Heart right ventricle (tissue), 16 donors: ENCODE data around the gene TMIGD2. TPM values are rescaled to one million over a fixed set of nuclear protein-coding genes. Genes with fewer than 3 reads are reported as not detected.
"Not testable (repeated sequence)": the region's sequence is repeated elsewhere in the genome, so short reads cannot be mapped to it uniquely, and the experiment has no call there.

ENCODE experiments used
- ATAC-seq, 8 donors: fragments of 200-7000 bp; cut with Tn5 transposase; one replicate each; pipeline ENCODE4 v1.9.1; 2020; ENCODE audit warnings: mild to moderate bottlenecking in 8 of 8, moderate library complexity in 8 of 8, moderate number of reproducible peaks in 1 of 8
- DNase-seq, 2 donors: peaks; one replicate each; pipeline ENCODE4 v3.0.0-alpha.2; 2020
- H3K27ac ChIP-seq, 10 donors: fragments of 200-600 bp; sonication (generic) in 2 of 10; one replicate each; pipeline versions ENCODE4 v1.5.0 to v1.8.0; 2020 to 2022; ENCODE audit warnings: mild to moderate bottlenecking in 3 of 10
- H3K27me3 ChIP-seq, 7 donors: fragments of 200-600 bp; one replicate each; pipeline ENCODE4 v1.8.0; 2021 to 2022; ENCODE audit warnings: mild to moderate bottlenecking in 2 of 7
- H3K36me3 ChIP-seq, 9 donors: fragments of 200-600 bp; sonication (generic) in 1 of 9; one replicate each; pipeline versions ENCODE4 v1.5.0 to v1.8.0; 2020 to 2022; ENCODE audit warnings: mild to moderate bottlenecking in 2 of 9
- H3K4me1 ChIP-seq, 9 donors: fragments of 200-600 bp; sonication (generic) in 1 of 9; one replicate each; pipeline versions ENCODE4 v1.5.0 to v1.8.0; 2020 to 2022; ENCODE audit warnings: mild to moderate bottlenecking in 4 of 9
- H3K4me3 ChIP-seq, 10 donors: fragments of 200-600 bp; sonication (generic) in 2 of 10; one replicate each; pipeline versions ENCODE4 v1.5.0 to v1.8.0; 2020 to 2022; ENCODE audit warnings: mild to moderate bottlenecking in 7 of 10, moderate library complexity in 2 of 10
- H3K9me3 ChIP-seq, 11 donors: fragments of 200-600 bp in 10 of 11; sonication (generic) in 2 of 11; one replicate each; pipeline versions ENCODE4 v1.5.0 to v1.8.0; 2013 to 2022; ENCODE audit warnings: mild to moderate bottlenecking in 2 of 11, control low read depth in 1 of 11, moderate library complexity in 1 of 11
- whole genome bisulfite sequencing, 2 donors: extraction: QIAGEN DNeasy Blood & Tissue Kit; methylation state at CpG; one replicate each; pipeline ENCODE4 v1.1.7; 2013; ENCODE audit warnings: inconsistent platforms in 1 of 2; 5-methylcytosine and 5-hydroxymethylcytosine counted together
- intact Hi-C, 10 donors: fragments of 100-400 bp; cut with DNase I; formaldehyde crosslinking; loops; one replicate each; pipeline versions ENCODE4 v1.11.1 to v1.14.2; 2022
- polyA plus RNA-seq, 2 donors: library from polyadenylated mRNA; stranded (reverse); fragments of 200-250 nt; gene quantifications; one replicate each; pipeline ENCODE4 v1.2.3, GENCODE V29; 2013
- total RNA-seq, 10 donors: library from RNA; stranded (reverse); fragmentation: NEBNext Ultra II Directional in 3 of 10; extraction: Animal tissue kit (Norgen Biotek cat#: 25700) in 3 of 10; gene quantifications; one replicate each; pipeline versions ENCODE4 v1.2.1 to v1.2.4, GENCODE V29; 2021 to 2023
- TF ChIP-seq, protein P1 (sequence below), 9 donors: fragments of 200-600 bp; sonication (generic) in 2 of 9; IDR thresholded peaks; one replicate each; pipeline versions ENCODE4 v1.5.0 to v1.8.0; 2021 to 2022; ENCODE audit warnings: antibody characterized with exemption in 9 of 9, mild to moderate bottlenecking in 5 of 9, moderate library complexity in 1 of 9
- donor health status: Arrhythmogenic right ventricular cardiomyopathy.
- donor health status: ischemic (EF 13 %, LVEDD 7.1; RV severe dilation, severe dysfunction).
- donor health status: healthy with polysubstance abuse.
- donor health status: DM: no; HTN: yes; CAD: no.
- donor health status: DM: no; HTN: no; CAD: no.
- donor health status: ischemic (EF 25% LVEDD 6.9; RV normal size, moderate dysfunction).
- donor health status: ischemic (EF 25% LVEDD 5.7; RV mildly dilated, moderate dysfunction).
- donor health status: healthy.
- donor health status: DM: yes; HTN: yes; CAD: no.
- donor health status: Ischemic cardiomyopathy.
- donor health status: ischemic (EF 35%, LVEDD 5.7; RV mildly dilated, moderate dysfunction).
- donor health status: nonischemic (EF 11% LVEDD 7.7; RV severe dilation, severe dysfunction).
- donor health status: DM: yes; HTN: yes; CAD: no.
- donor health status: PGD.
- donor health status: ischemic (EF 29% LVEDD 5.4; RV normal size, mild dysfunction).
- donor health status: nonischemic (EF 23%, LVEDD 6.1; RV moderate dilation, normal function).

The TMIGD2 gene
- total and polyA plus RNA-seq, 12 donors, result 0.07 to 0.35 TPM; not detected in 10

DNA sequence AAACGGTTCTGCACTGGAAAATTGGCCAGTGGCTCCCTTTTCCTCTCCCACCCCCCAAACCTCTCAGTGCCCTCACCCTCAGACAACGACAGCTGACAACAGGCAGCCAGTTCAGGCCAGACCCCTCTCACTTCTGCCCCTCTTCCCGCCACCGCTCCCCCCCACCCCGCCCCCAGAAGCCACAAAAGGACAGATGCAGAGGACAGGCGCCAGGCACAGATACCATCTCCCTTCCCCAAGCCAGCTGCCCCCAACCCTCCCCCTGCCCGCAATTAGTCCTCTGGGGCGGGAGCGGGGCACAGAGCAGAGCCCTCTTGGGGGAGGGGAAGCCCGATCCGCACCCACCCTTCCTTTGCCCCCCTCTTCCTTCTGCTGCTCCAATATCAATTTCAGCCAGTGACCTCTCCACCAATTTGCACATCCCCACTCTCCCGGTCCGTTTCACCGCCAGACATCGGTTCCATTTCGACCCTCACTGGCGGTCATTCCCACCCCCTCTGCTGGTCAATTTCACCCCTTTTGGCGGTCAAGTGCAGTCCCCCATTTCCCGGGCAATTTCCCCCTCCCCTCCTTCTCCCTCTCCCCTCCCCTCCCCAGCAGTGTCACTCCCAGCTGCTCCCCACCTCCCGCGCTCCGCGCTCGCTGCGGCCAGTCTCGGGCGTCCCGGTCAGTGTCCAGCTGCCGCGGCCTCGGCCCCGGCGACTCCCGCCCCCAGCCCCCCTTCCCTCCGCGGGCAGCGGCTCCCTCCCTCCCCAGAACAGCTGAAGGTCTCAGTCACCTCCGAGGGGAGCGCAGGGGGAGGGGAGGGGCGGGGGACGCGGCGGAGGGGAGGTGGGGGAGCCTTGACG lies 23.5 kb downstream of the TMIGD2 start, which contains the start of gene SHD:
Gene SHD, plus strand, starts transcription at position 848 of the 848 bp plus-strand sequence. CDS start 798 bp downstream, outside the sequence.
- DNase-seq, result no peak
- WGBS, 2 donors, result 4 to 5% methylated on average over 28 to 44 of the region's 44 CpGs
- H3K27ac ChIP-seq, result no peak within 1 kb of the TSS
- H3K36me3 ChIP-seq, result no peaks in the 10 kb centered on the region
- H3K4me3 ChIP-seq, result peak within 1 kb of the TSS in 9 of 10 donors; percentile 22 to 51 (median 44)
- peaks cover 0 to 18% (median 13%) of the 10 kb centered on the region in 9 donors for H3K4me1 ChIP-seq
- ATAC-seq, result peak in 2 of 8 donors; percentile 30 to 38
- intact Hi-C loops, result loop anchor here in 3 of 10 donors (10.0 kb wide), 3 partner anchors 46 to 246 kb away; no protein-coding TSS in a partner anchor
- H3K9me3 ChIP-seq, result no peaks in the 10 kb centered on the region
- peaks cover 19 to 64% (median 54%) of the 10 kb centered on the region in 7 donors for H3K27me3 ChIP-seq
- TF ChIP-seq, protein P1, sequence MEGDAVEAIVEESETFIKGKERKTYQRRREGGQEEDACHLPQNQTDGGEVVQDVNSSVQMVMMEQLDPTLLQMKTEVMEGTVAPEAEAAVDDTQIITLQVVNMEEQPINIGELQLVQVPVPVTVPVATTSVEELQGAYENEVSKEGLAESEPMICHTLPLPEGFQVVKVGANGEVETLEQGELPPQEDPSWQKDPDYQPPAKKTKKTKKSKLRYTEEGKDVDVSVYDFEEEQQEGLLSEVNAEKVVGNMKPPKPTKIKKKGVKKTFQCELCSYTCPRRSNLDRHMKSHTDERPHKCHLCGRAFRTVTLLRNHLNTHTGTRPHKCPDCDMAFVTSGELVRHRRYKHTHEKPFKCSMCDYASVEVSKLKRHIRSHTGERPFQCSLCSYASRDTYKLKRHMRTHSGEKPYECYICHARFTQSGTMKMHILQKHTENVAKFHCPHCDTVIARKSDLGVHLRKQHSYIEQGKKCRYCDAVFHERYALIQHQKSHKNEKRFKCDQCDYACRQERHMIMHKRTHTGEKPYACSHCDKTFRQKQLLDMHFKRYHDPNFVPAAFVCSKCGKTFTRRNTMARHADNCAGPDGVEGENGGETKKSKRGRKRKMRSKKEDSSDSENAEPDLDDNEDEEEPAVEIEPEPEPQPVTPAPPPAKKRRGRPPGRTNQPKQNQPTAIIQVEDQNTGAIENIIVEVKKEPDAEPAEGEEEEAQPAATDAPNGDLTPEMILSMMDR (IDR thresholded peaks at IDR 0.05), result no peak

DNA sequence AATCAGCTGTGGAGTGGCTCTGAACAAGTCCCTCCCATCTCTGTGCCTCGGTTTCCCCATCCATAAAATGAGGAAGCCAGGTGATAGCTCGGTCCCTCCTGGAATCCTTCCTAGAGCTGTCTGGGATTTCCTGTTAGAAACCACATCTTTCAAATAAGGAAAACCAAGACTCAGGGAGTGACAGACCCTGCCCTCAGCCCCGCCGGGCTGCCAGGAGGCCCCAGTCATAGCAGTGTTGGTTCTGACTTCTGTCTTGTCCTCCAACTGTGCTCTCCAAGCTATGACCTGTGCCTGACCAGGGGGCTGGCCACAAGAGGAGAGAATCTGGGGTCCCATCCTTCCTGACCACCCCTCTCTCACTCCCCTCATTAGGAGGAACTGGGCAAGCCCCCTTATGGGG lies 24.2 kb downstream of the TMIGD2 start:
- Histone ChIP-seq H3K9me3 (no peaks in the 10 kb centered on the region), H3K4me3 (no peak overlapping the region), H3K27ac (no peak overlapping the region), H3K36me3 (no peaks in the 10 kb centered on the region), H3K4me1 (peaks cover 0 to 18% (median 13%) of the 10 kb centered on the region in 9 donors), H3K27me3 (peaks cover 19 to 59% (median 50%) of the 10 kb centered on the region in 7 donors)
- no peak for DNase-seq
- intact Hi-C loops, result loop anchor here in 3 of 10 donors (10.0 kb wide), 3 partner anchors 47 to 247 kb away; no protein-coding TSS in a partner anchor
- no peak for ATAC-seq
- TF ChIP-seq, protein P1 (IDR thresholded peaks at IDR 0.05), result no peak
- WGBS, 2 donors, result 24 to 37% methylated on average over 4 of the region's 4 CpGs

DNA sequence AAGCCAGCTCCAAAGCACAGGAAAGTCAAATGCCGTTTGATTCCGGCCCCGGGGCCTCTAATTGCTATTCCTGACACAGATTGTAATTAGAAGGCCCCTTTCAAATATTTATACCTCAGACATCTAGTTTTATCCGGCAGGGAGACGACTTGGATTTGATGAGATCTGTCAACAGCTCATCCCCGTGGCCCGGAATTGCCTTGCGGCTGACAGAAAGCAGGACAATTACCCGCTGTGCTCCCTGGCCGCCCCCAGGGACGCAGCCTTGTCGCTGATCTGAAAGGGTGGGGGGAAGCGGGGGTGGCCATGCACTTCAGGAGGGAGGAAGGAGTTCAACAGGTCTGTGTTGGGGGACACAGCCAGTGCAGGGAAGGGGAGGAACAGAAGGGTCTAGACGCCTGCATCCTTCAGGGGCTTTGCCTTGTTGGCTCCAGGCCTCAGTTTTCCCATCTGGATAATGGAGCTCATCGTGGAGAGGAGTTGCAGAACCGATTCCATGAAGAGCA lies 24.9 kb downstream of the TMIGD2 start:
- Histone ChIP-seq H3K4me3 (no peak overlapping the region), H3K9me3 (peaks cover 0 to under 1% (median 0%) of the 10 kb centered on the region in 11 donors), H3K27ac (no peak overlapping the region), H3K4me1 (peaks cover 0 to 18% (median 13%) of the 10 kb centered on the region in 9 donors), H3K36me3 (peaks cover 0 to 6% (median 0%) of the 10 kb centered on the region in 9 donors), H3K27me3 (peaks cover 19 to 52% (median 42%) of the 10 kb centered on the region in 7 donors)
- intact Hi-C loops, result loop anchor here in 3 of 10 donors (10.0 kb wide), 3 partner anchors 48 to 248 kb away; no protein-coding TSS in a partner anchor
- TF ChIP-seq, protein P1 (IDR thresholded peaks at IDR 0.05), result no peak
- ATAC-seq, result no peak
- DNase-seq, result no peak
- 18 to 19% methylated on average over 16 of the region's 16 CpGs for WGBS, 2 donors

DNA sequence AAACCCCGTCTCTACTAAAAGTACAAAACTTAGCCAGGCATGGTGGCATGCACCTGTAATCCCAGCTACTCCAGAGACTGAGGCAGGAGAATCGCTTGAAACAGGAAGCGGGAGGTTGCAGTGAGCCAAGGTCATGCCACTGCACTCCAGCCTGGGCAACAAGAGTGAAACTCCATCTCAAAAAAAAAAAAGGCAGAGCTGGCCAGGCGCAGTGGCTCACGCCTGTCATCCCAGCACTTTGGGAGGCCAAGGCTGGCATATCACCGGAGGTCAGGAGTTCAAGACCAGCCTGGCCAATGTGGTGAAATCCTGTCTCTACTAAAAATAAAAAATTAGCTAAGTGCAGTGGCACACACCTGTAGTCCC lies 27.9 kb downstream of the TMIGD2 start:
- intact Hi-C loops, result loop anchor here in 4 of 10 donors (5.0 to 10.0 kb wide), 4 partner anchors 50 to 250 kb away; no protein-coding TSS in a partner anchor
- not testable (repeated sequence) for H3K27ac ChIP-seq, ATAC-seq

More for the DNA sequence above, 27.9 kb downstream of the TMIGD2 start:
- not testable (repeated sequence) for H3K9me3 ChIP-seq, H3K4me1 ChIP-seq, H3K4me3 ChIP-seq, DNase-seq
- 83 to 85% methylated on average over 6 of the region's 6 CpGs for WGBS, 2 donors
- Histone ChIP-seq H3K36me3 (peaks cover 0 to 35% (median 6%) of the 10 kb centered on the region in 9 donors), H3K27me3 (peaks cover 1 to 23% (median 13%) of the 10 kb centered on the region in 7 donors)
